Stimulated activated CD8-positive, alpha-beta memory T cell treated with anti-CD3 and anti-CD28 coated beads, Interleukin-12 subunit alpha, Interleukin-12 subunit beta, amount 100 ng/mL, for 24 hours (primary cell): ENCODE data around the gene FAM72D.
"Not testable (repeated sequence)": the region's sequence is repeated elsewhere in the genome, so short reads cannot be mapped to it uniquely, and the experiment has no call there.

Source experiments
- DNase-seq: peaks from one replicate; pipeline ENCODE4 v3.0.0-alpha.2; 2020; ENCODE audit errors: extremely low read depth

Gene FAM72D

GRCh38 chr1:145082483-145083255, 13.1 kb upstream of the FAM72D start:
- not testable (repeated sequence) for DNase-seq

GRCh38 chr1:145093517-145094149, 2.1 kb upstream of the FAM72D start:
- not testable (repeated sequence) for DNase-seq

GRCh38 chr1:145094655-145095211, 1.0 kb upstream of the FAM72D start:
- DNase-seq = not testable (repeated sequence)

GRCh38 chr1:145101725-145102124, 6.0 kb downstream of the FAM72D start:
- not testable (repeated sequence) for DNase-seq

- not testable (repeated sequence) for DNase-seq
Observed at GRCh38 chr1:145103294-145103693, 7.5 kb downstream of the FAM72D start.

GRCh38 chr1:145111674-145112073, 15.9 kb downstream of the FAM72D start:
- not testable (repeated sequence) for DNase-seq

- DNase-seq = not testable (repeated sequence)
Observed at GRCh38 chr1:145112703-145113102, 16.9 kb downstream of the FAM72D start.

- not testable (repeated sequence) for DNase-seq
Observed at GRCh38 chr1:145114560-145115057, 18.8 kb downstream of the FAM72D start.

- not testable (repeated sequence) for DNase-seq
Observed at GRCh38 chr1:145115587-145116493, 20.1 kb downstream of the FAM72D start.

- DNase-seq = not testable (repeated sequence)
Observed at GRCh38 chr1:145119842-145120241, 24.1 kb downstream of the FAM72D start.

GRCh38 chr1:145122344-145123061, 26.7 kb downstream of the FAM72D start:
- not testable (repeated sequence) for DNase-seq

GRCh38 chr1:145123062-145123395, 27.3 kb downstream of the FAM72D start:
- not testable (repeated sequence) for DNase-seq

GRCh38 chr1:145123992-145124641, 28.3 kb downstream of the FAM72D start:
- DNase-seq = not testable (repeated sequence)

GRCh38 chr1:145125112-145125511, 29.3 kb downstream of the FAM72D start:
- not testable (repeated sequence) for DNase-seq

GRCh38 chr1:145127144-145127543, 31.4 kb downstream of the FAM72D start:
- DNase-seq = not testable (repeated sequence)

GRCh38 chr1:145128697-145129469, 33.1 kb downstream of the FAM72D start:
- not testable (repeated sequence) for DNase-seq

- not testable (repeated sequence) for DNase-seq
Observed at GRCh38 chr1:145134476-145134875, 38.7 kb downstream of the FAM72D start.

GRCh38 chr1:145140549-145140948, 44.8 kb downstream of the FAM72D start:
- DNase-seq = not testable (repeated sequence)

GRCh38 chr1:145144264-145144913, 48.6 kb downstream of the FAM72D start:
- not testable (repeated sequence) for DNase-seq
